ENCODE data around the gene CRYBA4.

Gene CRYBA4

GRCh38 chr22:26614322-26614721 lies 7.4 kb upstream of the CRYBA4 start:
- Histone ChIP-seq H2AFZ (ENCODE audit: low read length) (no peak overlapping the region), H3K27ac (ENCODE audit: low read depth, low read length, poor library complexity, severe bottlenecking) (no peak overlapping the region), H3K9ac (ENCODE audit: low read length) (no peak overlapping the region), H3K4me2 (ENCODE audit: low read length) (no peak overlapping the region), H3K36me3 (ENCODE audit: insufficient read depth, low read length) (no peaks in the 10 kb centered on the region), H3K79me2 (ENCODE audit: insufficient read depth, low read length) (no peaks in the 10 kb centered on the region), H3K9me3 (ENCODE audit: low read length) (no peaks in the 10 kb centered on the region), H3K4me3 (ENCODE audit: low read depth, low read length, poor library complexity, severe bottlenecking) (no peak overlapping the region), H3K4me1 (ENCODE audit: insufficient read depth, low read length, severe bottlenecking) (peaks cover 36% of the 10 kb centered on the region), H4K20me1 (ENCODE audit: insufficient read depth, low read length) (no peaks in the 10 kb centered on the region), H3K9me2 (ENCODE audit: low read depth, low read length) (no peaks in the 10 kb centered on the region), H3K27me3 (ENCODE audit: insufficient read depth, low read length) (no peaks in the 10 kb centered on the region), H3F3A (ENCODE audit: insufficient read depth, low read length) (no peaks in the 10 kb centered on the region)
- no peak for TF ChIP-seq CTCF (IDR thresholded peaks at IDR 0.05; ENCODE audit: low read length)
- TF ChIP-seq EZH2 (IDR thresholded peaks at IDR 0.05; ENCODE audit: borderline replicate concordance, low read length): no peak

GRCh38 chr22:26615149-26615548 lies 6.6 kb upstream of the CRYBA4 start:
- no peak overlapping the region for H2AFZ ChIP-seq (ENCODE audit: low read length)
- H3K4me2 ChIP-seq (ENCODE audit: low read length): peak overlapping the region; percentile 26; the same call in 1 of the 2 replicates
- no peaks in the 10 kb centered on the region for H3K9me3 ChIP-seq (ENCODE audit: low read length)
- no peak overlapping the region for H3K9ac ChIP-seq (ENCODE audit: low read length)
- TF ChIP-seq CTCF (IDR thresholded peaks at IDR 0.05; ENCODE audit: low read length) (no peak), EZH2 (IDR thresholded peaks at IDR 0.05; ENCODE audit: borderline replicate concordance, low read length) (no peak)
- peaks cover 33% of the 10 kb centered on the region for H3K4me1 ChIP-seq (ENCODE audit: insufficient read depth, low read length, severe bottlenecking)
- no peaks in the 10 kb centered on the region for H3K36me3 ChIP-seq (ENCODE audit: insufficient read depth, low read length)
- H3K79me2 ChIP-seq (ENCODE audit: insufficient read depth, low read length): no peaks in the 10 kb centered on the region
- no peak overlapping the region for H3K4me3 ChIP-seq (ENCODE audit: low read depth, low read length, poor library complexity, severe bottlenecking)
- no peaks in the 10 kb centered on the region for H4K20me1 ChIP-seq (ENCODE audit: insufficient read depth, low read length)
- no peak overlapping the region for H3K27ac ChIP-seq (ENCODE audit: low read depth, low read length, poor library complexity, severe bottlenecking)
- no peaks in the 10 kb centered on the region for H3K9me2 ChIP-seq (ENCODE audit: low read depth, low read length)
- no peaks in the 10 kb centered on the region for H3K27me3 ChIP-seq (ENCODE audit: insufficient read depth, low read length)
- H3F3A ChIP-seq (ENCODE audit: insufficient read depth, low read length): no peaks in the 10 kb centered on the region

GRCh38 chr22:26615830-26616435 lies 5.8 kb upstream of the CRYBA4 start:
- Histone ChIP-seq H2AFZ (ENCODE audit: low read length) (no peak overlapping the region), H3K27ac (ENCODE audit: low read depth, low read length, poor library complexity, severe bottlenecking) (no peak overlapping the region), H3K36me3 (ENCODE audit: insufficient read depth, low read length) (no peaks in the 10 kb centered on the region), H3K9ac (ENCODE audit: low read length) (no peak overlapping the region), H3K4me3 (ENCODE audit: low read depth, low read length, poor library complexity, severe bottlenecking) (no peak overlapping the region), H3K4me2 (ENCODE audit: low read length) (no peak overlapping the region), H3F3A (ENCODE audit: insufficient read depth, low read length) (no peaks in the 10 kb centered on the region), H3K9me3 (ENCODE audit: low read length) (no peaks in the 10 kb centered on the region), H3K9me2 (ENCODE audit: low read depth, low read length) (no peaks in the 10 kb centered on the region), H4K20me1 (ENCODE audit: insufficient read depth, low read length) (no peaks in the 10 kb centered on the region), H3K27me3 (ENCODE audit: insufficient read depth, low read length) (no peaks in the 10 kb centered on the region), H3K4me1 (ENCODE audit: insufficient read depth, low read length, severe bottlenecking) (peaks cover 25% of the 10 kb centered on the region), H3K79me2 (ENCODE audit: insufficient read depth, low read length) (no peaks in the 10 kb centered on the region)
- TF ChIP-seq EZH2 (IDR thresholded peaks at IDR 0.05; ENCODE audit: borderline replicate concordance, low read length) (no peak), CTCF (IDR thresholded peaks at IDR 0.05; ENCODE audit: low read length) (no peak)
